DMS153 (cell line): ENCODE data around the gene NPIPB5.
"Not testable (repeated sequence)": the region's sequence is repeated elsewhere in the genome, so short reads cannot be mapped to it uniquely, and the experiment has no call there.

Experiments
- DNase-seq: peaks from one replicate; lab custom pipeline; 2025; lab: John Stamatoyannopoulos, UW

NPIPB5 gene

DNA sequence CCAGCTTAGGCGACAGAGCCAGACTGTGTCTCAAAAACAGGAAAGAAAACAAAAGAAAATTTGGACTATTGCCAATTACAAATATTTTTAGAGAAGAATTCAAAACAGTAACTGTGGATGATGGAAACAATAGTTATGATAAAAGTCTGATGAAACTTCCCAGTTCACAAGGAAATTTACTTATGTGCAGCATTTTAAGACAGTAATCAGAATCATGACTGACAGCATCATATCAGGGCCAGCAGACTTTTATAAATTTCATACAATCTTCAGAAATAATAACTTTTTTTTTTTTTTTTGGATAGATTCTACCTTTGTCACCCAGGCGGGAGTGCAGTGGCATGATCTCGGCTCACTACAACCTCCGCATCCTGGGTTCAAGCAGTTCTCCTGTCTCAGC is at the start of gene NPIPB5:
TSS of gene NPIPB5 (plus strand) at position 301 of the 400 bp plus-strand sequence. CDS start 2,911 bp downstream, outside the sequence.
- not testable (repeated sequence) for DNase-seq

DNA sequence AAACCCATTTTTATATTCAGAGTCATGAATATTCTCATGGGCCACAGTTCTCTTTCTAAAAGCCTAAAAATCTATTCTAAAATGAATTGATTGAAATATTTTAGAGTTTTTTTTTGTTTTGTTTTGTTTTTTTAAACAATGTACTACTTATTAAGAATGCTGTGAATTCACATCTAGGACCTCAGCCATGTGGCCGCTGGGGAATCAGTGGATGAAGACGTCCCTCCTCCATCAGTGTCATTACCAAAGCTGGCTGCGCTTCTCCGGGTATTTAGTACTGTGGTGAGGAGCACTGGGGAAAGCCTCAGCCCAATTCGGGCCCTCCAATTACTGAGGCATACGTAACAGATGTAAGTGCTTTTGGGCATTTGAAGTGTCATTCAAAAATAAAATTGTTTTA is 41.8 kb upstream of the NPIPB5 start:
- DNase-seq = not testable (repeated sequence)

DNA sequence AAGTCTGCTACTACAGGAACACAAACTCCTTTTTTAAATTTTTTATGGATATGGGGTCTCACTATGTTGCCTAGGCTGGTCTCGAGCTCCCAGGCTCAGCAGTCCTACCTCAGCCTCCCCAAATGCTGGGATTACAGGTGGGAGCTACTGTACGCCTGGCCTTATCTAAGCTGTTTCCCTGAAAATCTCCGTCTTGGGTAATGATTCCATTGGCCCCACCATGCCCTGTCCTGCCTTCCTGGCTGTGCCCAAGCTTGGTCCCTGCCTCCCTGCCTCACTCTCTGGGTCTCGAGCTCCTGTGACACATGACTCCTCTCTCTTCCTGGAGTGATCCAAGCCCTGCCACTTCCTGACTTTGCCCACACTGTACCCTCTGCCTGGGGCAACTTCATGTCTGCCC is 27.3 kb downstream of the NPIPB5 start:
- DNase-seq = not testable (repeated sequence)

DNA sequence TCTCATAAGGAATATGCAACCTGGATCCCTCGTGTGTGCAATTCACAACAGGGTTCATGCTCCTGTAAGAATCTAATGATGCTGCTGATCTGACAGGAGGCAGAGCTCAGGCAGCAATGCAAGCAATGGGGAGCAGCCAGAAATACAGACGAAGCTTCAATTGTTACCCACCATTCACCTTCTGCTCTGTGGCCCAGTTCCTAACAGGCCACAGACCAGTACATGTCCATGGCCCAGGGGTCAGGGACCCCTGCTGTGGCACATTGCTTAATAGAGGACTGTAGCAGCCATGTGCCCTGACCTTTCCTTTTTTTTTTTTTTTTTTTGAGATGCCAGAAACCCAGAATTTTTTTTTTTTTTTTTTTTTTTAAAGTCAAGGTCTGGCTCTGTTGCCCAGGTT is 34.1 kb downstream of the NPIPB5 start:
- DNase-seq = not testable (repeated sequence)

DNA sequence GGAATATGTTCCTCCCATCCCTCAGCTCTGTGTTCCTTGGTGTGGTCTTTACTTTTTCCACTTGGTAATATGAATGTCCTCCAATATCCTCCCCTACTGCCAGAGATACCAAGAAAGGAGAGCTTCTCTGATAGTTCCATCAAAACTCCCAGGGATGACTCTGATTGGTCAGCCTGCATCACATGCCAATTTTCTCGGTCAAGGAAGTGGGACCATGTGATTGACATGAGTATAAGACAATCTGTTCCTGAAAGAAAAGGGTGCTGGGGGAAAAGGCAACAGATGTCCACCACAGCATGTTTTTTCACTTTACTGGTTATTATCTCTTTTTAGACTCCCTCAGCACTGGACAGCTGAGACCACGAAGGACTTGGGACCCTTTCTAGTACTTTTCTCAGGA is 35.9 kb downstream of the NPIPB5 start:
- not testable (repeated sequence) for DNase-seq

DNA sequence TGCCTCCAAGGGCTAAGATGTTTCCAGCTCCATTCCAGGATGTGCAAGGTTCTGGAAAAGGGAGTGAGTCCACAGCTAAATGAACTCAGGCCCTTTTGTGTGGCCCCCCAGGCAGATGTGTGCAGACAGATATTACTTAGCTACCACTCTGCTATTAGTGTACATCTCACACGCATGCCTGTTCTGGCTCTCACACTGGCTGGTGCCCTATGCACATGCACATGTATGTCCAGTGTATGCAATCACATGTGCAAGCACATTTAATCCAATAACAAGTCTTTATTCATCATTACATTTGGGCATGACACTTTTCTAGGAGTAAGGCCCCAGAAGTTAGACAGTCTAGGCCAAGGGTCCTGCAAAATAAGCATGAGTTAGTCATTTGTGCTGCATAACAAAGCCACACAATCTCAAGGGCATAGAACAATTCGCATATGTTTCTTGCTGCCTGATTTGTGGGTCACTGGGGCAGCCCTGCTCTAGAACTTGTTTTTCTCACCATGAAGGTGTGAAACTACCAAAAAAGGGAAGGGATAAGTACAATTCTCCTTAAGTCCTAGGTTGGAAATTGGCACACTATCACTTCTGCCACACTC is 36.6 kb downstream of the NPIPB5 start:
- not testable (repeated sequence) for DNase-seq

DNA sequence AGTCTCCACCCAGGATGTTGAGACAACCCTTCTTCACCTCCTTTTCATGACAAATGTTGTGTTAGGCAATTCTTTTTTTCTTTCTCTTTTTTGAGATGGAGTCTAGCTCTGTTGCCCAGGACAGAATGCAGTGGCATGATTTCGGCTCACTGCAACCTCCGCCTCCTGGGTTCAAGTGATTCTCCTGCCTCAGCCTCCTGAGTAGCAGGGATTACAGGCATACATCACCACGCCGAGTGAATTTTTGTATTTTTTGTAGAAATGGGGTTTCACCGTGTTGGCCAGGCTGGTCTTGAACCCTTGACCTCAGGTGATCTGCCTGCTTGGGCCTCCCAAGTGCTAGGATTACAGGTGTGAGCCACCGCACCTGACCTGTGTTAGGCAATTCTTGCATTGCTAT is 39.2 kb downstream of the NPIPB5 start:
- DNase-seq = not testable (repeated sequence)

DNA sequence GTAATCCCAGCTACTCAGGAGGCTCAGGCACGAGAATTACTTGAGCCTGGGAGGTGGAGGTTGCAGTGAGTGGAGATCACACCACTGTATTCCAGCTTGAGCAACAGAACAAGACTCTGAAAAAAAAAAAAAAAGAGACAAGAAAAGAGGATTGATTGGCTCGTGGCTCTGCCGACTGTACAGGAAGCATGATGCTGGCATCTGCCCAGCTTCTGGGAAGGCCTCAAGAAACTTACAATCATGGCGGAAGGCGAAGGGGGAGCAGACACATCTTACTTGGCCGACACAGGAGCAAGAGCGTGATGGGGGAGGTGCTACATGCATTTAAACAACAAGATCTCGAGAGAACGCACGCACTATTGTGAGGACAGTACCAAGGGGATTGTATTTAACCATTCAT is 40.5 kb downstream of the NPIPB5 start:
- DNase-seq = not testable (repeated sequence)

DNA sequence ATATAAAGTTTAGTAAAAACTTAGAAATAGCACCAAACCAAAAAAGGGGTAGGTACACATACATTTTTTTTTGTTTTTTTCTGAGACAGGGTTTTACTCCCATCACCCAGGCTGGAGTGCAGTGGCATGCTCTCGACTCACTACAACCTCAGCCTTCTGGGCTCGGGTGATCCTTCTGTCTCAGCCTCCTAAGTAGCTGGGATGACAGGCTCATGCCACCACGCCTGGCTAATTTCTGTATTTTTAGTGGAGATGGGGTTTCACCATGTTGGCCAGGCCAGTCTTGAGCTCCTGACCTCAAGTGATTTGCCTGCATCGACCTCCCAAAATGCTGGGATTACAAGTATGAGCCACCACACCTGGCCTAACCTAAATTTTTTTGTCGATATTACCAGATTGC is 41.0 kb downstream of the NPIPB5 start:
- DNase-seq = not testable (repeated sequence)

DNA sequence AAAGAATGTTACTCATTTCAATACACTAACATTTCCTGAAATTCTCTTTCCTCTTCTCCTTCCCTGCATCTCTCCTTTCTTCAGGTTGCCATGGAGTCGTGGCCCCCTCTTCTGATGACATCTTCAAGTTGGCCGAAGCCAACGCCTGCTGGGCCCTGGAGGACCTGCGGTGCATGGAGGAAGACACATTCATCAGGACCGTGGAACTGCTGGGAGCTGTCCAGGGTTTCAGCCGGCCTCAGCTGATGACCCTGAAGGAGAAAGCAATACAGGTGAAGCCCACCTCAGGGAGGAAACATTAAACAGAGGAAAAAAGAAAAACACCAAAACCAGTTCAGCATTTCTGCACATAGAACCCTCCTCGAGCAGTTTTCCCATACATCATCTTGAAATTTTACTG is 46.1 kb downstream of the NPIPB5 start:
- DNase-seq = not testable (repeated sequence)
